ENCODE results near the gene EVC2.

EVC2 gene

DNA sequence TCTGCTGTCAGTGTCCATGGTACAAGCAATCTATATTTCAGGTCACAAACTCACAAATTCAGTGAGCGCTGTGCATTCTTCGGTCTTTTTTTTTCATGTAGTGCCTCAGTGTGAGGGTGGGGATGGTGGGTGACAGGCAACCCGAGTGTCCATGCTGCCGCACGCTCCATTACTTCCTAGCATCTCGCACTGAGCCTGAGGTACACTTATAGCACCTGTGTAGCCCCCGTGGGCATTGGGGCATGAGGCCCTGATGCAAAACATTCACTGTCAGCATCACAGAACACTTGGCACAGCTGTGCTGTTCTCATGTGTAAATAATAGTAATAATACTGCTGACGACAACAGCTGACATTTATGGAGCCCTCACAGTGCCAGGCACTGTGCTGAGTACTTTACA lies 31.6 kb downstream of the EVC2 start:
- DNase-seq (ENCODE audit: low read depth in 2 of 2) = no peak

DNA sequence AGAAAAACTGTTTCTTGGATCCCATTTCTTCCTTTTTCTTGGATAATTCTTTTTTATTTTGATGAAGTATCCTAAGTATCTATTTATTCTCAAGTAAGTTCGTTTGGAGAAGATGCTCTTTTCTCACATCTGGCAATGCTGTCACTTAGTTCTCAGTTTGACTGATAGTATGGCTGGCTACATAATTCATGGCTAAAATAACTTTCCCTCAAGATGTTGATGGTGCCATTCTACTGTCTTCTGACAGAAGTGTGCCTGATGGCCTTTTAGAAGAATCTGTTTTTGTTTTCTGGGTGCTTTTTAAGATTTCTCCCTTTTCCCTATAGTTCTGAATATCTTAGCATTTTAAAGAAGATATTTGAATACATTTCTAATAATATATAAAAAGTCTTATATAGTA lies 41.6 kb downstream of the EVC2 start:
- no peak for DNase-seq (ENCODE audit: low read depth in 2 of 2)

DNA sequence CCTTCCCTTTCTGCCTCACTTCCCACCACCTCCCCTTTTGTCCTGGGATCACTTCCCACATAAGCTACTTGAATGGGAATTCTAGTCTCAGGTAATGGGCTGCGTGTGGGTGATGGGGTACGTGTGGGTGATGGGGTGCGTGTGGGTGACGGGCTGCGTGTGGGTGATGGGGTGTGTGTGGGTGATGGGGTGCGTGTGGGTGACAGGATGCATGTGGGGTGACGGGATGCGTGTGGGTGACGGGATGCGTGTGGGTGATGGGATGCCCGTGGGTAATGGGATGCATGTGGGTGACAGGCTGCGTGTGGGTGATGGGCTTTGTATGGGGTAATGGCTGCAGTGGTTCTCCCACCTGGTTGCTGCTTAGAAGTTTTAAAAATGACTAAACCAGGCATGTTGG lies 43.6 kb downstream of the EVC2 start:
- no peak for DNase-seq (ENCODE audit: low read depth in 2 of 2)

DNA sequence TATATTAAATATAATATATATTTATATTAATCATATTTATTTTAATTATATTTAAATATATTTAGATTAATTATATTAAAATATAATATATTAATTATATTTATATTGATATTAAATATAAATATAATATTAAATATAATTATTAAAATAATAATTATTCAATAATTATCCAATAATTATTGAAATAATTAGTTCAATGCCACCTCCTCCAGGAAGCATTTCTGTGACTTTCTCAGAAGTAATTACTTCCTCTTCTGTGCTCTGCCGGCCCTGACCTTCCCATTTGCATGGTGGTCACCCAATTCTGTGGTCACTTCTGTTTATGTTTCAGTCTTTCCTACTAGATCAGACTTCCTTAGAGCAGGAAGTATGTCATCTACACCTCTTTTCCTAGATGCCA lies 45.8 kb downstream of the EVC2 start:
- DNase-seq (ENCODE audit: low read depth in 2 of 2) = no peak

DNA sequence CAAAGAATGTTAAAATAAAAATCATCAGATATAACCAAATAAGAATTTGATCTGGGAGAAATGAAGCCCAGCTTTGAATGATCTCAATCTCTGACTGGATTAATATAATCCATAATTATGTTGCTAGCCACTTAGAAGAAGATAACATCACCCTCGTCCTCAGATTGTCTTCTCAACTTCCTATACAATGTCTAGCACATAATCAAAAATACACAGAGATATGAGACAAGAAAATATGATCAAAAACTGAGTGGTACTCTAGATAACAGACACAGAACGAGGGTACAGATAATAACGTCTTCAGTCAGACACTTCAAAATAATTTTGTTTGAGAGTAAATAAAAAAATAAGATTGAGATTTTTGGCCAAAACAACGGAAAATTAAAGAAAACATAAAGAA lies 47.1 kb downstream of the EVC2 start:
- no peak for DNase-seq (ENCODE audit: low read depth in 2 of 2)

DNA sequence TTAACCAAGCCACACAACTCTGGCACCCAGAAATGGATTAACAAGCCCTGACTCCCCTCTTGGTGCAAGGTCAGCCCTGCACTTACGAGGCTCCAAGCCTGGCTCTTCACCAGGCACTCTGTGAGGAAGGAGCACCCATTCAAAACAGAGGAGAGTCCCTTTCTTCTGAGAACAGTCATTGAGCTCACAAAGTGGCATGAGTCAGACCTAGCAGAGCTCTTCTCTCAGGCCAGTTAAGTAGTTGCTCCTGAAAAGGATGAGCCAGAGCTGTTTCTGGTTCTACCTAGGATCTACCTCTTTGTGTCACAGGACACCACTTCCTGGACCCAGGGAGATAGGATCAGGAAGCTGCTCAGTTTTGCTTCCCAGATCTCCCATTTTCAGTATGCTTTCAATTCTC lies 48.2 kb downstream of the EVC2 start:
- DNase-seq (ENCODE audit: low read depth in 2 of 2) = no peak

DNA sequence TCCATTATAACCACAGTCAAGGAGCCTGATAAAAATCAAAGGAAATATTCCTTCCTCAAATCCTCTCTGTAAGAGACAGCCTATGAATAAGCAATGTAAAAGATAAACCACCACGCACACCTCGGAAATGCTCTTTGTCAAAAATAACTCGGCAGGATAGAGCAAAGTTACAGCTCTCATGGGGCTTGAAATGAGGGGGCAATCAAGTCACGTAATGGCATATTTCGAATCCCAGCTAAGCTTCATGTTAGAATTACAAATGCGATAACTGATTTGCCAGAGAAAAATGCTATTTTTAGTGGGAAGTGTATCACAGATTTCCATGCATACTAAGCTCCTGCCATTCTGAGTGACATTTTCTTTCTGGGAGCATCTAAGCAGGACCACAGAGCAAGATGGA lies 49.4 kb downstream of the EVC2 start:
- DNase-seq (ENCODE audit: low read depth in 2 of 2) = no peak

DNA sequence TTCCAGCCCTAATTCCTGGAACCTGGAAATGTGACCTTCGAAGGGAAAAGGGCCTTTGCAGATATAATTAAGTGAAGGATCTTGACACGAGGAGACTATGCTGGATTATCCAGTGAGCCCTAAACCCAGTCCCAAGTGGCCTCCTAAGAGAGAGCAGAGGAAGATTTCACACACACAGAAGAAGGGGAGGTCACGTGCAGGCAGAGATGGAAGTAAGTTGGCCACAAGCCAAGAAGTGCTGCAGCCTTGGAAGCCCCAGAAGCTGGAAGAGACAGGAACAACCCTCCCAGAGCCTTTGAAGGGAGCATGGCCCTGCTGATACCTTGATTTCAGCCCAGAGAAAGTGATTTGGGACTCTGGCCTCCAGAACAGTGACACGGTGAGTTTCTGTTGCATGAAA lies 51.9 kb downstream of the EVC2 start:
- no peak for DNase-seq (ENCODE audit: low read depth in 2 of 2)

DNA sequence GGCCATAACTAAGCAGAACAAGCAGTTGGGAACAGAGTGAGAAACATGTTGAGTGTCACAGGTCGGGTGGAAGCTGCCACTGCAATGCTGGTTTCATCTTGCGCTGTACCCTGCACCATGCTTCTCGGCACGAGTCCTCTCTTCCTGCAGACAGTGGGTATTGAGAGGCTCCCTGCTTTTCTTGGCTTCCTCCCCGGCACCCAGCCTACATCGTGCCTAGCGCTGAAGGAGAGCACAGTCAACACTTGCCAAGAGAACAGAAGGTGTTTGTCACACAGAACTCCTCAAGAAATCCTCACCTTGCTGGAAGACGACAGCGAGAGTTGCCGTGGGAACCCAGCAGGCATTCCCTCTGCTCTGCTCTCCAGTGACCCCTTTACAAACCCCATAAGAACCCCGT lies 53.6 kb downstream of the EVC2 start:
- DNase-seq (ENCODE audit: low read depth in 2 of 2) = no peak

DNA sequence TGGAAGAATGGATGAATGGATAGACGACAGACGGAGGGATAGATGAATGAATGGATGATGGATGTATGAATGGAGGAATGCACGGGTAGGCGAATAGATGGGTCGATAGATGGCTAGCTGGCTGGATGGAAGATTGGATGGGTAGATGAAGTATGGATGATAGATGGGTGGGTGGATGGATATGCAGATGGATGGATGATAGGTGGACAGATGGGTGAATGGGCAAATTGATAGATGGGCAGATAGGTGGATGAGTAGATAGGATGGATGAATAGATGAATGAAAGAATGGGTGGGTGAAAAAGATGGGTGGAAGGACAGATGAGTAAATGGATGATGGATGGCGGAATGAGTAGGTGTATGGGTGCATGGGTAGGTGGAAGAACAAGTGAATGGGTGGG lies 57.3 kb downstream of the EVC2 start:
- no peak for DNase-seq (ENCODE audit: low read depth in 2 of 2)

DNA sequence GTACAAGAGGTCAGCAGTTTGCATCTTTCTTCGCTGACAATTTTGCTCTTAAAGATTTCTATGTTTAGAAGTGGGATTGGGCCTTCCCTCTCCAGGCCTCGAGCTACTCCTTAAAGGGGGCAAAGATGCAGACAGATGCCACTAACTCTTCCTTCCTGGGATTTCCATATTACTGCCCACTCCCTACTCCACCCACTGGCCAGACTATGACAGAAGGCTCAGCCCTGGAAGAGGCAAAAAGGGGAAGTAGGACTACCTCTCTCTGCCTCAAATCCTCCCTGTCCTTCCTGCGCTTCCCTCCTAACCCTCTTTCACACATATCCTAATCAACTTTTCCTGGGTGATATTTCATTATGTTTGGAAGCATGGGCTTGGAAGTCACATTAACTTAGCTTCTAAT lies 58.3 kb downstream of the EVC2 start:
- no peak for DNase-seq (ENCODE audit: low read depth in 2 of 2)

DNA sequence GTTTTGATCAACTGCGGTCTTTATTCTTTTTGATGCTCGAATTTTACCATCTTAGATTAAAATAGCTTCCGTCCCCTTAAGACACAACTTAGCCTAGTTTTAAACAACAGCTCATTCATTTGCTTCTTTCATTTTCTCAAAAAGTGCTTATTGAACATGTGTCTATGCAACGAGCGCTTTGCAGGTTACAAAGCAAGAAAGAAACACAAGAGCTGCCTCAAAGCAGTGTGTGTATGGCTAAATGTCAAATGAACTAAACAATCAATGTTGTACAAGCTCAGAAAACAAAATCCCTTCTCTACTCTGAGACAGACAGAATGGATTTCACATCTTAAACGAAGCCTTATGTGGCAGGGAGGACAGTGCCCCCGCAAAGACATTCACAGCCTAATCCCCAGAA lies 61.0 kb downstream of the EVC2 start:
- DNase-seq (ENCODE audit: low read depth in 2 of 2) = no peak

DNA sequence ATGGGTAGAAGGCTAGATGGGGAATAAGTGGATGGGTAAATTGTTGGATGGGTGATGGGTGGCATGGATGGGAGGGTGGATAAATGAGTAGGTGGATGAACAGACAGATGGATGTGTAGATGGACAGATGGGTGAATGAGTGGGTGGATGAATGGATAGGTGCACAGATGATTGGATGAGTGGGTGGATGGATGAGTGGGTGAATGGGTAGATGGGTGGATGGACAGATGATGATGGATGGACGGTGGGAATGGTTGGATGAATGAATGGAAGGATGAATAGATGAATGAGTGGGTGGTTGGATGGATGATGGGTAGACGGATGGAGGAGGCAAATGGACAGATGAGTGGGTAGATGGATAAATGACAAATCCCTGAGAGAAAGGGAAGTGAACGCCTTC lies 68.3 kb downstream of the EVC2 start:
- DNase-seq (ENCODE audit: low read depth in 2 of 2) = no peak

DNA sequence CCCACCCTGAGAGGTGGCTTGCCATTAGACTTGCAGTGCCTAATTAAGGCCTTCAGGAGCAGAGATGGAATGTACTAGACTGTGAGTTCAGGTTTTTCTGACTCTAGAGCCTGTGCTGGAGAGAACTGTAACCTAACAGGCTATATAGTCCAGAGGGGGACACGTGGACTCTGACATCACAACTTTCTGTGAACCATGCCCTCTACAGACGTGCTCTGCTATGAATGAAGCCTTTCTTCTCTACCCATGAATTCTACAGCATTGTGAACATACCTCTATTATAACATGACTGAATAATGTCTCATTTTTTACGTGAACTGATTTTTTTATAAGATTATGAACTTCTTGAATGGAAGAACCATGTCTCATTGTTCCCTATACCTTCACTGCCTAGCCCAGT lies 68.8 kb downstream of the EVC2 start:
- DNase-seq (ENCODE audit: low read depth in 2 of 2) = no peak

DNA sequence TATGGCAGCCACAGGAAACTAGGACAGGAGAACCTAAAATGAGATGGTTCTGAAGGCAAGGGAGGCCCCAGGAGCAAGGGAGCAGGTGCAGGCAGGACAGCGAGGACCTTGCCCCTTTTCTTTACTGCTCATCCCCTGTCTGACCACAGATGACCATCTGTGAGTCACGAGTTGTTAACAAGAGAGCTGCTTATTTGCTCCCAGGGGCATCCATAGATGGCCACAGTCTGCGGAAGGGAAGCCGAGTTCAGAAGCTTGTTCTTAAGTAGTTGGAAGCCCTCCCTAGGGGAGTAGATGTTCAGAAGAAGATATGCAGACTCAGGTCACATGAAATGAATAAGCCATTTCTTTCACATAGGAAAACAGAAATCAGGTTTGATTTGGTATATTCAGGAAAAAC lies 69.4 kb downstream of the EVC2 start:
- DNase-seq (ENCODE audit: low read depth in 2 of 2) = no peak

DNA sequence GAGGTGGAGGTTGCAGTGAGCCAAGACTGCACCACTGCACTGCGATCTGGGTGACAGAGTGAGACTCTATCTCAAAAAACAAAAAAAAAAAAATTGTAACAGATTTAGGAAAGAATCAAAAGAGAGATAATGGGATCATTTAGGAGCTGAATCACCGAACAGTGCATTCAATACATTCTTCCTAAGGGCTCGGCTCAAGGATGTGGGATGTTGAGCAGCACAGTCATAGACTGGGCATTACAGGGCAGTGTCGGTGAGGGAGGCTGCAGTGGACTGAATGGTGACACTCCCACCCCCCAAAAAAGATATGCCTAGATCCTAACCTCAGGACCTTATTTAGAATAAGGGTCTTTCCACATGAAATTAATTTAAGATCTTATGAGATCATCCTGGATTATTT lies 70.0 kb downstream of the EVC2 start:
- DNase-seq (ENCODE audit: low read depth in 2 of 2) = no peak

DNA sequence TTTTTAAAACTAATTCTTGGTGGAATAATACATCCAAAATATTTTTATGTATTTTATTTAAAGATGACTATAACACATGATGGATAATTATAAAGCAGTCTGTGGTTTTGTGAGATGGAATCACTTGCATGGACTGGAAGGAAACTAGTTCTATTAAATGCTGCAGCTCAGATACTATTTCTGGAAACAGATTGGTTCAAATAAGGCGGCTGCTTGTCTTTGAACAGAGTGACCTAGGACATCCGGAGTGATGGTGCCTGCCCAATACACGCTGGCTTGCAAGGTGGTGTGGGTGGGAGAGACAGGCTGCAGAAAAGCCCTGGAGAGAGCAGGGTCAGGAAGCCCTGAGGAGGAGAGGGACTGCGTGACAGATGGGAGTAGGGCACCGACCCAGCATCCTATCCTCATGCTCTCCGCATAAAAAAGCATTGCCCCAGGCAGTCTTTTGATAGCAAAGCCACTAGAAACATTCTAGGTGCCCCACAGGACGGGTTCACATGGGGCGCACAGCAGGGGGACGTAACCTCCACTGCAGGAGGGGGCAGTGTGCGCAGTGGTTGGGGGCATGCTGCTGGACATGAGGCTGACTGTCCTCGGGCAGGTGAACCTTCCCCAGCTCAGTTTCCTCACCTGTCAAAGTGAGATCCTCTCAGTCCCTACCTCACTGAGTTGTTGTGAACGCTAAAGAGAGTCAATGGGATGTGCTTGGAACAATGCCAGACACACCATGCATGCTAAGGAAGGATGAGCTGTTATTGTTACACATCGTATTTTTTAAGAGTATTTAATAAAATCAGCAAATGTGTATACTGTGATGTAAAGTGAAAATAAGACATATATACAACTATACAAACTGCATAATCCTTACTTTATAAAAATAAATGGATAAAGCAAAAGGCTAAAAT lies 71.3 kb downstream of the EVC2 start:
- DNase-seq (ENCODE audit: low read depth in 2 of 2) = no peak

DNA sequence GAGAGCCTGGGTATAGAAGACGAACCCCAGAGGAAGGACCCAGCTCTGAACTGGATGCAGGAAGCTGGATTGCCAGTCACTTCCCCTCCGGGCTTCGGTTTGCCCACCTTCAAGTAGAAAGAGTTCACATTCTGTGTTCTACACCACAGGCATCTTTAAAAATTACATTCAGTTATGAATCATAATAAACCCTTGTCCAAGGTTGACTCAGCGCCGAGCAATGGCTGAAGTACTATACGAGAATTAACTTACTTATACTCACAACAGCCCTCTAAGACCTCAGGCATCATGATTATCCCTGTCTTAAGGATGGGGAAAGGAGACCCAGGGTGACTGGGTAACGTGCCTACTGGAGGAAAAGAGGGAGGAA lies 72.5 kb downstream of the EVC2 start:
- no peak for DNase-seq (ENCODE audit: low read depth in 2 of 2)

DNA sequence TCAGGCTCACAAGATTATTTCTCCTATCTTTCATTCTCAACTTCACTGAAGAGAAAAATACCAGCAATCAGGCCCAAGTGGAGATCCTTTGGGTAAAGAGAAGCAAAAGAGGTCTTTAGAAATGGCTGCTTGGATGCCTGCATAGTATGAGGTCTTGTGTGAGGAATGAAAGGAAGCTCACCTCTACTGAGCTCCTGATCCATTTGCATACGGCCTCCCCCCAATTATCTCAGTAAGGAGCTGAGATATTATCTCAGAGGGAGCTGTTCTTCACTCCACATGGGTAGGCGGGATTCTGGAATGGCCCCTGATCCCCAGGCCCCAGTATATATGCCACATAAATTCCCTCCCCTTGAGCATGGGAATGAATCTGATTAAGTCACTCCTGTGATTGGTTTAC lies 75.8 kb downstream of the EVC2 start:
- no peak for DNase-seq (ENCODE audit: low read depth in 2 of 2)

DNA sequence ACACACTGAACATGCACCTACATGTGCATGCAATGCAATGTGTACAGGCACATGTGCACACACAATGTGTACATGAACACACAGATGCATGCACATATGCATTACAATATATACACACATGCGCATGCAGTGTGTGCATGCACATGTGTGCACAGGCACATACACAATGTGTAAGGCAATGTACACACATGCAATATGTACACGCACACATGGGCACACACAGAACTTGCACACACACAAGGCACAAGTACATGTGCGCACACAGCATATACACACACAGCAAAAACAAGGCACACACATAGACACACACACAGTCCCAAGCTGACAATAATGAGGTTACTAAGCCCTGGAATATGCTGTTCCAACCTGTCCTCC lies 76.3 kb downstream of the EVC2 start:
- DNase-seq (ENCODE audit: low read depth in 2 of 2) = no peak

DNA sequence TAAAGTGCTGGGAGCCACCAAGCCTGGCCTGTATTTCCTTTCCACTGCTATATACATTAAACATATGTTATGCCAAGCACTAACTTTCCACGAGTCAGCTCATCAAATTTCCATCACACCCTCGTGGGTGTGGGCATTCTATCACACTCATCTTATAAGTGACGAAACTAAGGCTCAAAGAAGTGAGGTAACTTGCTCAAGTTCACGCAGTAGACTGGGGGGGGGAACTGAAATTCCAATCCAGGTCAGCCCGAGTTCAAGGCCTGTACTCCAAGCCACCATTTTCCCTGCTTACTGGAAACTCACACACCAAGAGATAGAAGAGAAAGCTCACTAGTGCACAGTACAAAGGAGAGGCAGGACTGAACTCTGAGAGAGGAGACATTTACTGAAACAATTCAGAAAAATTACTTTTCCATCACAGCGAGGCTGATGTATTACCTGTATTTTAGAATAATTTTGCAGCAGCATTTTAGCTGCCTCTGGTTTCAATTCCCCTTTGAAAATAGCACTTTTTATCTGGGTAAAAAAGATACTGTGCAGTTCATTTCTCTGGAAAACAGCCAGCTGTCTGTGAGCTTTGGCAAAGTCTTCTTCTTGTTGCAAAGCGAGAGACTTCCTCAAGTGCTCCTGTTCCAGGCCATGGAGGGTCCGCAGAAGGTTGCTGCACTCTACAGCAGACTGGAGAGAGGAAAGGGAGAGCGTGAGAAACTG lies 76.8 kb downstream of the EVC2 start:
- no peak for DNase-seq (ENCODE audit: low read depth in 2 of 2)

DNA sequence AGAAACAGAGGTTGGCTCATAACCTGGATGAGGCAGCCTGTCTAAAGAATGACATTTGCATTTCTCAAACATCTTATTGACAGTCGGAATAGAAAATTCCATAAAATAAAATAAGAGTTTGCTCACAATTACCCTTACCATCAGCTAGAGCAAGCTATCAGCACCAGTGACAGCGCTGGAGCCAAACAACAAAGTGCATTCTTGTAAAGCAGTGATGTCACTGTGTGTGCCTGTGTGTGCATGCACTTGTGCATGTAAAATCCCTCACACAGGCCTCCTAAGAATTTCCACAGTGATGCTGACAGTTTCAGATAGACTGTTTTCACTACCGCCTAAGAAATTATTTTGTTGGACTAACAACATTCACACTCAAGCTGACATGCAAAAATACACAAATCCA lies 77.6 kb downstream of the EVC2 start:
- no peak for DNase-seq (ENCODE audit: low read depth in 2 of 2)

DNA sequence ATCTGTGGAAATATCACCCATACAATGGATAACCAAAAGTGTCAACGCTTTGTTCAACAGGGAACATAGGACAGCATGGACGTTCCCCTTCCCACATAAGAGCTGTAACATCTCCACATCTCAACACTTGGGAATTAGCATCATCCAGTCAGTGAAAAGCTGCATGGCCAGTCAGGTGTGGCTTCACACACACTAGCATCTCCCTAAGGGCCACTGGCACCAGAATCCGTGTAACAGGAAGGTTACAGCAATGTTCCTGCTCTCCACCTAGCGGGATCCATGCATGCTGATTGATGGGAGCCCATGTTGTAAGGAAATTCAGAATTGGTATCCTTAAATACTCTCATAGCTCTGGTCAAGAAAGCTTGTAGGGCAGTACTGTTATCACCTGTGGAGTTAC lies 78.8 kb downstream of the EVC2 start:
- no peak for DNase-seq (ENCODE audit: low read depth in 2 of 2)

DNA sequence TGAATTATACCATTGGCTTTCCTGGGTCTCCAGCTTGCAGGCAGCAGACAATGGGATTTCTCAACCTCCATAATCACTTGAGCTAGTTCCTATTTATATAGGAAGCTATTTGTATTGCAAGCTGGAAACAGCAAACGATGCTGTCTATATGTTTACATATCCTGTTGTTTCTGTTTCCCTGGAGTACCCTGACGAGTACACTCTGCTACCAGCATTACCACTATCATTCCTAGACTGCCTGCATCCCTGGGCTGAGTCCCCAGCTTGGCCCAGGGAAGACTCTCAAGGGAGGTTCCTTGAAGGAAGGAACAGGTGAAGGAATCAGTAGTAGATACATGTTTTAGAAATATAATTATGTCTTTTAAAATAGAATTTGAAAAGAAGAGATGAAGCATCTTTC lies 81.4 kb downstream of the EVC2 start:
- no peak for DNase-seq (ENCODE audit: low read depth in 2 of 2)

All from activated CD4-positive, alpha-beta T cell treated with anti-CD3 and anti-CD28 coated beads for 24 hours (primary cell).